Midbrain (tissue), 1 donor: ENCODE measurements around the gene MCAM.

Source experiments
- DNase-seq: peaks from one replicate; lab custom pipeline; 2025; lab: John Stamatoyannopoulos, UW

Gene MCAM

GRCh38 chr11:119316729-119317591 lies at the start of gene MCAM:
Gene MCAM, minus strand, starts transcription at chr11:119317130. Its CDS starts 29 bp downstream, at chr11:119317101.
- DNase-seq, result peak; percentile 46

- DNase-seq, result no peak
Observed at GRCh38 chr11:119365071-119365591, 48.2 kb upstream of the MCAM start.

GRCh38 chr11:119363851-119364590 lies 47.1 kb upstream of the MCAM start:
- DNase-seq, result peak; percentile 74

GRCh38 chr11:119363081-119363850 lies 46.3 kb upstream of the MCAM start:
- DNase-seq, result no peak

GRCh38 chr11:119362741-119363080 lies 45.8 kb upstream of the MCAM start:
- DNase-seq, result no peak

- DNase-seq, result peak; percentile 34
Observed at GRCh38 chr11:119361941-119362725, 45.2 kb upstream of the MCAM start.

- peak; percentile 43 for DNase-seq
Observed at GRCh38 chr11:119361056-119361787, 44.3 kb upstream of the MCAM start.

- DNase-seq, result no peak
Observed at GRCh38 chr11:119359365-119360214, 42.7 kb upstream of the MCAM start.

- no peak for DNase-seq
Observed at GRCh38 chr11:119357074-119357473, 40.1 kb upstream of the MCAM start.

GRCh38 chr11:119356349-119357031 lies 39.6 kb upstream of the MCAM start:
- peak; percentile 59 for DNase-seq

GRCh38 chr11:119355091-119355843 lies 38.3 kb upstream of the MCAM start:
- DNase-seq, result no peak

- DNase-seq, result no peak
Observed at GRCh38 chr11:119352857-119353260, 35.9 kb upstream of the MCAM start.

- no peak for DNase-seq
Observed at GRCh38 chr11:119351232-119351631, 34.3 kb upstream of the MCAM start.

GRCh38 chr11:119350302-119350701 lies 33.4 kb upstream of the MCAM start:
- no peak for DNase-seq

GRCh38 chr11:119347940-119348605 lies 31.1 kb upstream of the MCAM start:
- DNase-seq, result no peak

- no peak for DNase-seq
Observed at GRCh38 chr11:119347242-119347641, 30.3 kb upstream of the MCAM start.

GRCh38 chr11:119346605-119347004 lies 29.7 kb upstream of the MCAM start, which contains the start of gene MFRP:
Gene MFRP, minus strand, starts transcription at chr11:119346705. Its CDS starts 192 bp downstream, at chr11:119346513.
- no peak for DNase-seq

GRCh38 chr11:119345685-119346084 lies 28.8 kb upstream of the MCAM start:
- no peak for DNase-seq
